Lower lobe of right lung (tissue), 2 donors: ENCODE measurements around the gene SFXN3. TPM values are rescaled to one million over a fixed set of nuclear protein-coding genes. Genes with fewer than 3 reads are reported as not detected.

Experiments used
- ATAC-seq, 2 donors: fragments of 200-7000 bp; cut with Tn5 transposase; one replicate each; pipeline ENCODE4 v1.9.1; 2020 to 2022; ENCODE audit warnings: mild to moderate bottlenecking in 2 of 2, moderate library complexity in 2 of 2
- DNase-seq: peaks from one replicate; pipeline ENCODE4 v3.0.0-alpha.2; 2020
- H3K27ac ChIP-seq: fragments of 200-600 bp; one replicate; pipeline ENCODE4 v1.8.0; 2022
- H3K27me3 ChIP-seq: fragments of 200-600 bp; one replicate; pipeline ENCODE4 v1.8.0; 2022; ENCODE audit warnings: low read depth
- H3K36me3 ChIP-seq: fragments of 200-600 bp; one replicate; pipeline ENCODE4 v1.8.0; 2022; ENCODE audit warnings: mild to moderate bottlenecking
- H3K4me1 ChIP-seq: fragments of 200-600 bp; one replicate; pipeline ENCODE4 v1.8.0; 2022
- H3K4me3 ChIP-seq: fragments of 200-600 bp; one replicate; pipeline ENCODE4 v1.8.0; 2022; ENCODE audit warnings: mild to moderate bottlenecking
- H3K9me3 ChIP-seq: fragments of 200-600 bp; one replicate; pipeline ENCODE4 v1.8.0; 2022
- intact Hi-C: fragments of 100-400 bp; cut with DNase I; formaldehyde crosslinking; loops from one replicate; pipeline ENCODE4 v1.11.0; 2022
- total RNA-seq: library from RNA; stranded (reverse); fragmentation: NEBNext Ultra II Directional; extraction: Animal tissue kit (Norgen Biotek cat#: 25700); gene quantifications from one replicate; pipeline ENCODE4 v1.2.1, GENCODE V29; 2021
- TF ChIP-seq, protein P1 (sequence below): fragments of 200-600 bp; IDR thresholded peaks from one replicate; pipeline ENCODE4 v1.8.0; 2022; ENCODE audit warnings: antibody characterized with exemption, mild to moderate bottlenecking
- donor health status: DM: no; HTN: yes; CAD: no; lungs with severe emphysema.

The SFXN3 gene
- total RNA-seq, 1 donor from 2014 or later, result 57.8 TPM

- no peaks in the 10 kb centered on the region for H3K36me3 ChIP-seq
- ATAC-seq, result peak; percentile 31 to 41
- peaks cover 7% of the 10 kb centered on the region for H3K27me3 ChIP-seq
- H3K9me3 ChIP-seq, result no peaks in the 10 kb centered on the region
- peaks cover 62% of the 10 kb centered on the region for H3K4me1 ChIP-seq
- H3K4me3 ChIP-seq, result peak overlapping the region; percentile 64
- peak overlapping the region; percentile 92 for H3K27ac ChIP-seq
- intact Hi-C loops, result no loop called here
- peak; percentile 79 for DNase-seq
- TF ChIP-seq, protein P1, sequence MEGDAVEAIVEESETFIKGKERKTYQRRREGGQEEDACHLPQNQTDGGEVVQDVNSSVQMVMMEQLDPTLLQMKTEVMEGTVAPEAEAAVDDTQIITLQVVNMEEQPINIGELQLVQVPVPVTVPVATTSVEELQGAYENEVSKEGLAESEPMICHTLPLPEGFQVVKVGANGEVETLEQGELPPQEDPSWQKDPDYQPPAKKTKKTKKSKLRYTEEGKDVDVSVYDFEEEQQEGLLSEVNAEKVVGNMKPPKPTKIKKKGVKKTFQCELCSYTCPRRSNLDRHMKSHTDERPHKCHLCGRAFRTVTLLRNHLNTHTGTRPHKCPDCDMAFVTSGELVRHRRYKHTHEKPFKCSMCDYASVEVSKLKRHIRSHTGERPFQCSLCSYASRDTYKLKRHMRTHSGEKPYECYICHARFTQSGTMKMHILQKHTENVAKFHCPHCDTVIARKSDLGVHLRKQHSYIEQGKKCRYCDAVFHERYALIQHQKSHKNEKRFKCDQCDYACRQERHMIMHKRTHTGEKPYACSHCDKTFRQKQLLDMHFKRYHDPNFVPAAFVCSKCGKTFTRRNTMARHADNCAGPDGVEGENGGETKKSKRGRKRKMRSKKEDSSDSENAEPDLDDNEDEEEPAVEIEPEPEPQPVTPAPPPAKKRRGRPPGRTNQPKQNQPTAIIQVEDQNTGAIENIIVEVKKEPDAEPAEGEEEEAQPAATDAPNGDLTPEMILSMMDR, result peak; percentile 72
Observed at GRCh38 chr10:101062232-101063049, 31.4 kb downstream of the SFXN3 start.

- Histone ChIP-seq H3K4me1 (peaks cover 67% of the 10 kb centered on the region), H3K4me3 (peak overlapping the region; percentile 64), H3K27me3 (peaks cover 7% of the 10 kb centered on the region), H3K36me3 (no peaks in the 10 kb centered on the region), H3K9me3 (no peaks in the 10 kb centered on the region), H3K27ac (peak overlapping the region; percentile 92)
- intact Hi-C loops, result no loop called here
- ATAC-seq (no peak), DNase-seq (no peak)
- TF ChIP-seq, protein P1, result no peak
Observed at GRCh38 chr10:101063050-101063525, 32.1 kb downstream of the SFXN3 start.

GRCh38 chr10:101063548-101064414 lies 32.7 kb downstream of the SFXN3 start:
- no peak for ATAC-seq
- H3K4me1 ChIP-seq, result peaks cover 67% of the 10 kb centered on the region
- no peak for DNase-seq
- H3K4me3 ChIP-seq, result no peak overlapping the region
- H3K36me3 ChIP-seq, result no peaks in the 10 kb centered on the region
- no peaks in the 10 kb centered on the region for H3K9me3 ChIP-seq
- intact Hi-C loops, result no loop called here
- H3K27ac ChIP-seq, result no peak overlapping the region
- TF ChIP-seq, protein P1, result no peak
- peaks cover 7% of the 10 kb centered on the region for H3K27me3 ChIP-seq

GRCh38 chr10:101064415-101065030 lies 33.5 kb downstream of the SFXN3 start:
- H3K27me3 ChIP-seq, result peaks cover 7% of the 10 kb centered on the region
- no peak for DNase-seq
- no peaks in the 10 kb centered on the region for H3K9me3 ChIP-seq
- peaks cover 67% of the 10 kb centered on the region for H3K4me1 ChIP-seq
- H3K4me3 ChIP-seq, result no peak overlapping the region
- intact Hi-C loops, result no loop called here
- no peaks in the 10 kb centered on the region for H3K36me3 ChIP-seq
- no peak overlapping the region for H3K27ac ChIP-seq
- TF ChIP-seq, protein P1, result no peak
- no peak for ATAC-seq

DNA sequence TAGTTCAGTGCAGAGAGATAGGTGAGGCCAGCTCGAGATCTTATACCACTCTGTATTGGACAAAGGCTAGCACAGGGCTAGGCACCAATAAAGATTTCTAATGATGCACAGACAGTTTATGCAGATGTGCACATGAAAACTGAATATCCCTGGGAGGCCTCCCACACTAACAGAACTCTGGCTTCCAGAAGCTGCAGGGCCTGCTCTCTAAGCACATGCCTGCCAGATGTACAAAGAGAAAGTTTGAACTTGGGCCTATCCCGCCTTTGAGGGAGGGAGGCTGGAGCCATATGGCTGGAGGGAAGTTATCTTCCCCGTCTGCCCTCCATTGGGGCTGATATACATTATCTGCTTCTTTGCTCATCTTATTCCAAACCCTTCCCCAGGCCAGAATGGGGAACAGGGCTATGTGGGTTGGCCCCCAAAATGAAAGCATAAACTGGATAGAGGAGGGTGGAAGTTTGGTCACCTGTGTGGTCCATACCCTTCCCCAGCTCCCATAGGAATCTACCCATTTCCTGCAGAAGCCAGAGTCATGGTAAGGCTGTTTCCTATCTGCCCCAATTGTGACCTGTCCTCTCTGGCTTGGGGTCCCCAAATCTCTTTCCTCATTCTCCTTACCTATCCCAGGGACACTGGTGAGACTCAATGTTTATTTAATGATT lies 34.6 kb downstream of the SFXN3 start:
- Histone ChIP-seq H3K9me3 (no peaks in the 10 kb centered on the region), H3K36me3 (no peaks in the 10 kb centered on the region), H3K27ac (peak overlapping the region; percentile 76), H3K27me3 (peaks cover 7% of the 10 kb centered on the region), H3K4me1 (peaks cover 61% of the 10 kb centered on the region), H3K4me3 (peak overlapping the region; percentile 69)
- intact Hi-C loops, result no loop called here
- ATAC-seq (no peak), DNase-seq (no peak)
- TF ChIP-seq, protein P1, result no peak
